ENCODE measurements around the gene FAM8A1.

The FAM8A1 gene

GRCh38 chr6:17589406-17590096 is 10.6 kb upstream of the FAM8A1 start:
- no peaks in the 10 kb centered on the region for H3K27me3 Mint-ChIP-seq
- H3K4me3 Mint-ChIP-seq = no peak overlapping the region
- peaks cover 17% of the 10 kb centered on the region for H3K4me1 Mint-ChIP-seq
- H3K27ac Mint-ChIP-seq = no peak overlapping the region
- no peaks in the 10 kb centered on the region for H3K9me3 Mint-ChIP-seq
- H3K36me3 Mint-ChIP-seq = no peaks in the 10 kb centered on the region

GRCh38 chr6:17591287-17591686 is 8.8 kb upstream of the FAM8A1 start:
- Mint-ChIP-seq H3K4me1 (peaks cover 17% of the 10 kb centered on the region), H3K36me3 (no peaks in the 10 kb centered on the region), H3K9me3 (no peaks in the 10 kb centered on the region), H3K27me3 (no peaks in the 10 kb centered on the region), H3K27ac (no peak overlapping the region), H3K4me3 (no peak overlapping the region)

- Mint-ChIP-seq H3K27me3 (no peaks in the 10 kb centered on the region), H3K9me3 (no peaks in the 10 kb centered on the region), H3K4me3 (no peak overlapping the region), H3K27ac (no peak overlapping the region), H3K36me3 (no peaks in the 10 kb centered on the region), H3K4me1 (peaks cover 17% of the 10 kb centered on the region)
Observed at GRCh38 chr6:17593246-17593645, 6.9 kb upstream of the FAM8A1 start.

GRCh38 chr6:17596085-17596484 is 4.0 kb upstream of the FAM8A1 start:
- Mint-ChIP-seq H3K36me3 (no peaks in the 10 kb centered on the region), H3K4me1 (peaks cover 5% of the 10 kb centered on the region), H3K4me3 (no peak overlapping the region), H3K27ac (no peak overlapping the region), H3K27me3 (no peaks in the 10 kb centered on the region), H3K9me3 (no peaks in the 10 kb centered on the region)

GRCh38 chr6:17600527-17601385 is 654 bp downstream of the FAM8A1 start:
- Mint-ChIP-seq H3K4me3 (peak overlapping the region; percentile 94), H3K27me3 (no peaks in the 10 kb centered on the region), H3K9me3 (no peaks in the 10 kb centered on the region), H3K36me3 (peaks cover 6% of the 10 kb centered on the region), H3K4me1 (peaks cover 42% of the 10 kb centered on the region), H3K27ac (peak overlapping the region; percentile 68)

GRCh38 chr6:17601386-17601703 is 1.2 kb downstream of the FAM8A1 start:
- peaks cover 43% of the 10 kb centered on the region for H3K4me1 Mint-ChIP-seq

GRCh38 chr6:17602888-17603287 is 2.8 kb downstream of the FAM8A1 start:
- Mint-ChIP-seq H3K9me3 (no peaks in the 10 kb centered on the region), H3K27ac (peak overlapping the region; percentile 38), H3K4me3 (peak overlapping the region; percentile 26), H3K27me3 (no peaks in the 10 kb centered on the region), H3K4me1 (peaks cover 46% of the 10 kb centered on the region), H3K36me3 (peaks cover 6% of the 10 kb centered on the region)

More at GRCh38 chr6:17601386-17601703, 1.2 kb downstream of the FAM8A1 start:
- H3K9me3 Mint-ChIP-seq = no peaks in the 10 kb centered on the region
- no peaks in the 10 kb centered on the region for H3K27me3 Mint-ChIP-seq
- H3K27ac Mint-ChIP-seq = peak overlapping the region; percentile 68
- H3K4me3 Mint-ChIP-seq = peak overlapping the region; percentile 94
- H3K36me3 Mint-ChIP-seq = peaks cover 6% of the 10 kb centered on the region

GRCh38 chr6:17606606-17607005 is 6.5 kb downstream of the FAM8A1 start:
- no peak overlapping the region for H3K4me3 Mint-ChIP-seq
- no peaks in the 10 kb centered on the region for H3K9me3 Mint-ChIP-seq
- H3K36me3 Mint-ChIP-seq = peaks cover 8% of the 10 kb centered on the region
- no peaks in the 10 kb centered on the region for H3K27me3 Mint-ChIP-seq
- H3K27ac Mint-ChIP-seq = no peak overlapping the region
- H3K4me1 Mint-ChIP-seq = peaks cover 36% of the 10 kb centered on the region

GRCh38 chr6:17610835-17611234 is 10.7 kb downstream of the FAM8A1 start:
- Mint-ChIP-seq H3K36me3 (peaks cover 6% of the 10 kb centered on the region), H3K27me3 (no peaks in the 10 kb centered on the region), H3K27ac (peak overlapping the region; percentile 41), H3K9me3 (no peaks in the 10 kb centered on the region), H3K4me3 (no peak overlapping the region), H3K4me1 (peaks cover 5% of the 10 kb centered on the region)

GRCh38 chr6:17612048-17612447 is 11.9 kb downstream of the FAM8A1 start:
- no peaks in the 10 kb centered on the region for H3K4me1 Mint-ChIP-seq
- H3K27ac Mint-ChIP-seq = peak overlapping the region; percentile 76
- no peaks in the 10 kb centered on the region for H3K27me3 Mint-ChIP-seq
- no peak overlapping the region for H3K4me3 Mint-ChIP-seq
- peaks cover 7% of the 10 kb centered on the region for H3K36me3 Mint-ChIP-seq
- no peaks in the 10 kb centered on the region for H3K9me3 Mint-ChIP-seq

GRCh38 chr6:17615794-17616193 is 15.7 kb downstream of the FAM8A1 start:
- Mint-ChIP-seq H3K27ac (no peak overlapping the region), H3K36me3 (peaks cover 16% of the 10 kb centered on the region), H3K9me3 (no peaks in the 10 kb centered on the region), H3K4me1 (peaks cover 13% of the 10 kb centered on the region), H3K4me3 (no peak overlapping the region), H3K27me3 (no peaks in the 10 kb centered on the region)

GRCh38 chr6:17621003-17621402 is 20.9 kb downstream of the FAM8A1 start:
- peaks cover 34% of the 10 kb centered on the region for H3K4me1 Mint-ChIP-seq
- H3K27me3 Mint-ChIP-seq = no peaks in the 10 kb centered on the region
- no peak overlapping the region for H3K27ac Mint-ChIP-seq
- no peaks in the 10 kb centered on the region for H3K9me3 Mint-ChIP-seq
- H3K36me3 Mint-ChIP-seq = peaks cover 22% of the 10 kb centered on the region
- H3K4me3 Mint-ChIP-seq = no peak overlapping the region

GRCh38 chr6:17622144-17622543 is 22.0 kb downstream of the FAM8A1 start:
- Mint-ChIP-seq H3K4me3 (no peak overlapping the region), H3K4me1 (peaks cover 34% of the 10 kb centered on the region), H3K27me3 (no peaks in the 10 kb centered on the region), H3K27ac (peak overlapping the region; percentile 17), H3K36me3 (peaks cover 21% of the 10 kb centered on the region), H3K9me3 (no peaks in the 10 kb centered on the region)

- Mint-ChIP-seq H3K4me1 (peaks cover 29% of the 10 kb centered on the region), H3K4me3 (no peak overlapping the region), H3K9me3 (no peaks in the 10 kb centered on the region), H3K27ac (peak overlapping the region; percentile 76), H3K36me3 (peaks cover 17% of the 10 kb centered on the region), H3K27me3 (no peaks in the 10 kb centered on the region)
Observed at GRCh38 chr6:17624396-17624795, 24.3 kb downstream of the FAM8A1 start.

GRCh38 chr6:17628873-17629272 is 28.8 kb downstream of the FAM8A1 start:
- Mint-ChIP-seq H3K27ac (no peak overlapping the region), H3K36me3 (peaks cover 24% of the 10 kb centered on the region), H3K4me1 (peaks cover 35% of the 10 kb centered on the region), H3K4me3 (no peak overlapping the region), H3K27me3 (no peaks in the 10 kb centered on the region), H3K9me3 (no peaks in the 10 kb centered on the region)

- H3K27ac Mint-ChIP-seq = no peak overlapping the region
- H3K9me3 Mint-ChIP-seq = no peaks in the 10 kb centered on the region
- no peak overlapping the region for H3K4me3 Mint-ChIP-seq
- no peaks in the 10 kb centered on the region for H3K27me3 Mint-ChIP-seq
- H3K4me1 Mint-ChIP-seq = peaks cover 37% of the 10 kb centered on the region
- H3K36me3 Mint-ChIP-seq = peaks cover 22% of the 10 kb centered on the region
Observed at GRCh38 chr6:17629824-17630510, 29.9 kb downstream of the FAM8A1 start.
